ENCODE results near the gene ENAH. TPM values are rescaled to one million over a fixed set of nuclear protein-coding genes. Genes with fewer than 3 reads are reported as not detected.

ENAH gene
- total and polyA plus RNA-seq, 9 of the 15 experiments (the other 6 are each of a cell fraction or from before 2014, with no cell fraction given) = 0.03 to 1.2 (median 0.15) TPM

DNA sequence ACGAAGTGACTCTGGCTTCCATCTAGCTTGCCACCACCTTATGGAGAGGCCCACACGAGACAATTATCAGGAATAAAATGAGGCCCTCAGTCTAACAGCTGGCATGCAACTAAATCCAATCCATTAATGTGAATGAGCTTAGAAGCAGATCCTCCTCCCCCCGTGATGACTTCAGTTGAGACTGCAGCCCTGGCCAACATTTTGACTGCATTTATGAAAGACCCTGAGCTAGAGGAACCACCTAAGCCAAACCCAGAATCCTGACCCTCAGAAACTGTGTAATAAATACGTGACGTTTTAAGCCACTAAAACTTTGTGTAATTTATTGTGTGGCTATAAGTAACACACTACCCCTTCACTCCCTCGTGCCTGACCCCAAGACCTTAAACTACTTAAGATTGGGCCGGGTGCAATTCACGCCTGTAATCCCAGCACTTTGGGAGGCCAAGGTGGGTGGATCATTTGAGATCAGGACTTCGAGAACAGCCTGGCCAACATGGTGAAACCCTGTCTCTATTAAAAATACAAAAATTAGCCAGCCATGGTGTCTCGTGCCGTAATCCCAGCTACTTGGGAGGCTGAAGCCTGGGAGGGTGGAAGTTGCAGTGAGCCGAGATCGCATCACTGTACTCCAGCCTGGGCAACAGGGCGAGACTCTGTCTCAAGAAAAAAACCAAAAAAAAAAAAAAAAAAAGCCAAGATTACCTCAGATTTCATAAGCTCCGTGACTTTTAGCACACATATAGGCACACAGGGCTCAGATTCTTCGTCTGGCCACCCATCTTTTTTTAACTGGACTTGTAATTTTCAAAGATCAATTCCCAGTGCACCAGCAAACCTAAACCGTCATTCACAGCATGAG lies 72.5 kb downstream of the ENAH start:
- DNase-seq (ENCODE audit: extremely low read depth in 1 of 4, low spot score in 3 of 4) = no peak
- ChIA-PET CTCF (ENCODE audit: low intra/inter-chr PET ratio) (no interaction called here), POLR2A (interaction anchor here (0.7 to 1.3 kb wide), 5 partner anchors 12 to 78 kb away, joined by 3 to 5 read pairs (median 3); no protein-coding TSS in a partner anchor)
- H3K4me3 ChIP-seq = no peak overlapping the region
- intact Hi-C loops (cut with micrococcal nuclease) (no loop called here), in situ Hi-C loops (cut with MboI) (no loop called here)
- FAIRE-seq = no peak
- no peaks in the 10 kb centered on the region for H3K9me3 ChIP-seq (replicated peaks; ENCODE audit: control insufficient read depth, insufficient read depth, low read depth, low read length)
- no peaks in the 10 kb centered on the region for H3K36me3 ChIP-seq (ENCODE audit: control insufficient read depth, insufficient read depth, low read length)
- no peaks in the 10 kb centered on the region for H4K20me1 ChIP-seq (replicated peaks; ENCODE audit: control insufficient read depth, insufficient read depth, low read length)
- no peak overlapping the region for H3K4me2 ChIP-seq (ENCODE audit: insufficient read depth, low read length)
- no peak for ATAC-seq
- no peak overlapping the region for H2AFZ ChIP-seq (ENCODE audit: low read depth, low read length)
- no peaks in the 10 kb centered on the region for H3K79me2 ChIP-seq (ENCODE audit: control insufficient read depth, insufficient read depth, low read length)
- no peaks in the 10 kb centered on the region for H3K4me1 ChIP-seq (replicated peaks in 1 of 2; ENCODE audit: control insufficient read depth in 2 of 2, insufficient read depth in 2 of 2, low read length in 2 of 2)
- no peak overlapping the region for H3K27ac ChIP-seq (ENCODE audit: extremely low read depth, low read depth, low read length)
- no peak overlapping the region for H3K9ac ChIP-seq (ENCODE audit: insufficient read depth in 1 of 2, low read depth in 2 of 2, low read length in 2 of 2)
- H3K27me3 ChIP-seq (ENCODE audit: control insufficient read depth in 2 of 2, insufficient read depth in 2 of 2, low read length in 2 of 2) = peaks cover 6 to 8% of the 10 kb centered on the region in 2 experiments; a peak in 3 of 5 replicates
- WGBS (ENCODE audit: insufficient coverage, low coverage, missing lambda C conversion rate) = under 1% methylated on average over 17 of the region's 17 CpGs
- no peaks in the 10 kb centered on the region for H3K9me1 ChIP-seq (ENCODE audit: control insufficient read depth, insufficient read depth, low read length)
- BruUV-seq (replicated peaks) = no TSS peak
- TF ChIP-seq, protein P1, sequence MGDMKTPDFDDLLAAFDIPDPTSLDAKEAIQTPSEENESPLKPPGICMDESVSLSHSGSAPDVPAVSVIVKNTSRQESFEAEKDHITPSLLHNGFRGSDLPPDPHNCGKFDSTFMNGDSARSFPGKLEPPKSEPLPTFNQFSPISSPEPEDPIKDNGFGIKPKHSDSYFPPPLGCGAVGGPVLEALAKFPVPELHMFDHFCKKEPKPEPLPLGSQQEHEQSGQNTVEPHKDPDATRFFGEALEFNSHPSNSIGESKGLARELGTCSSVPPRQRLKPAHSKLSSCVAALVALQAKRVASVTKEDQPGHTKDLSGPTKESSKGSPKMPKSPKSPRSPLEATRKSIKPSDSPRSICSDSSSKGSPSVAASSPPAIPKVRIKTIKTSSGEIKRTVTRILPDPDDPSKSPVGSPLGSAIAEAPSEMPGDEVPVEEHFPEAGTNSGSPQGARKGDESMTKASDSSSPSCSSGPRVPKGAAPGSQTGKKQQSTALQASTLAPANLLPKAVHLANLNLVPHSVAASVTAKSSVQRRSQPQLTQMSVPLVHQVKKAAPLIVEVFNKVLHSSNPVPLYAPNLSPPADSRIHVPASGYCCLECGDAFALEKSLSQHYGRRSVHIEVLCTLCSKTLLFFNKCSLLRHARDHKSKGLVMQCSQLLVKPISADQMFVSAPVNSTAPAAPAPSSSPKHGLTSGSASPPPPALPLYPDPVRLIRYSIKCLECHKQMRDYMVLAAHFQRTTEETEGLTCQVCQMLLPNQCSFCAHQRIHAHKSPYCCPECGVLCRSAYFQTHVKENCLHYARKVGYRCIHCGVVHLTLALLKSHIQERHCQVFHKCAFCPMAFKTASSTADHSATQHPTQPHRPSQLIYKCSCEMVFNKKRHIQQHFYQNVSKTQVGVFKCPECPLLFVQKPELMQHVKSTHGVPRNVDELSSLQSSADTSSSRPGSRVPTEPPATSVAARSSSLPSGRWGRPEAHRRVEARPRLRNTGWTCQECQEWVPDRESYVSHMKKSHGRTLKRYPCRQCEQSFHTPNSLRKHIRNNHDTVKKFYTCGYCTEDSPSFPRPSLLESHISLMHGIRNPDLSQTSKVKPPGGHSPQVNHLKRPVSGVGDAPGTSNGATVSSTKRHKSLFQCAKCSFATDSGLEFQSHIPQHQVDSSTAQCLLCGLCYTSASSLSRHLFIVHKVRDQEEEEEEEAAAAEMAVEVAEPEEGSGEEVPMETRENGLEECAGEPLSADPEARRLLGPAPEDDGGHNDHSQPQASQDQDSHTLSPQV (IDR thresholded peaks at IDR 0.05) = no peak
- TF ChIP-seq THAP12 (CRISPR knock-in tag; IDR thresholded peaks at IDR 0.05) (no peak), ZBTB26 (CRISPR knock-in tag; IDR thresholded peaks at IDR 0.05) (no peak), NFE2 (IDR thresholded peaks at IDR 0.05; ENCODE audit: low read depth) (no peak), NONO (IDR thresholded peaks at IDR 0.05; ENCODE audit: low read depth in 2 of 2, low read length in 1 of 2) (no peak), ZNF639 (CRISPR knock-in tag; conservative IDR thresholded peaks at IDR 0.05 in 1 of 2, IDR thresholded peaks at IDR 0.05 in 1 of 2) (no peak), HEY1 (CRISPR knock-in tag; IDR thresholded peaks at IDR 0.05; ENCODE audit: borderline replicate concordance) (no peak), CAMTA2 (CRISPR knock-in tag; conservative IDR thresholded peaks at IDR 0.05) (no peak), ZC3H4 (CRISPR knock-in tag; IDR thresholded peaks at IDR 0.05; ENCODE audit: borderline replicate concordance) (no peak), HMG20A (CRISPR knock-in tag; conservative IDR thresholded peaks at IDR 0.05) (no peak), HOXB6 (CRISPR knock-in tag; IDR thresholded peaks at IDR 0.05; ENCODE audit: borderline replicate concordance) (no peak)
